MM.1S (cell line): Measurements from ENCODE around the gene GHITM.

Experiments used
- EZH2 ChIP-seq: fragments of 300-600 bp; sonication (generic); optimal IDR thresholded peaks from 2 replicates; pipeline ENCODE3; 2017; ENCODE audit warnings: low read depth, mild to moderate bottlenecking, antibody characterized with exemption, low read length, mixed read lengths
- TF ChIP-seq, protein P1 (sequence below): fragments of 300-600 bp; sonication (generic); IDR thresholded peaks from 2 replicates; pipeline ENCODE4 v1.5.1; 2016; ENCODE audit warnings: antibody characterized with exemption, low read length, mixed read lengths

DNA sequence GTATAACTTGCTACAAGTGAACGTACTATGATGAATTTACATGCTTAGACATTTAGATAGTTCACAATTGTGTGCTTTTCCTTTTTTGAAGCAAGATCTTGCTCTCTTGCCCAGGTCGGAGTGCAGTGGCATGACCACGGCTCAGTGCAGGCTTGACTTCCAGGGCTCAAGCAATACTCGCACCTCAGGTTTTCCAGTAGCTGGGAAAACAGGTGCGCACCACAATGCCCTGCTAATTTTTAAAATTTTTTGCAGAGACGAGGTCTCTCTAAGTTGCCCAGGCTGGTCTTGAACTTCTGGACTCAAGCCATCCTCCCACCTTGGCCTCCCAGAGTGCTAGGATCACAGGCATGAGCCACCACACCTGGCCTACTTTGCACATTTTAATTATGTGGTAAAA lies 36.1 kb downstream of the GHITM start:
- TF ChIP-seq, protein P1, sequence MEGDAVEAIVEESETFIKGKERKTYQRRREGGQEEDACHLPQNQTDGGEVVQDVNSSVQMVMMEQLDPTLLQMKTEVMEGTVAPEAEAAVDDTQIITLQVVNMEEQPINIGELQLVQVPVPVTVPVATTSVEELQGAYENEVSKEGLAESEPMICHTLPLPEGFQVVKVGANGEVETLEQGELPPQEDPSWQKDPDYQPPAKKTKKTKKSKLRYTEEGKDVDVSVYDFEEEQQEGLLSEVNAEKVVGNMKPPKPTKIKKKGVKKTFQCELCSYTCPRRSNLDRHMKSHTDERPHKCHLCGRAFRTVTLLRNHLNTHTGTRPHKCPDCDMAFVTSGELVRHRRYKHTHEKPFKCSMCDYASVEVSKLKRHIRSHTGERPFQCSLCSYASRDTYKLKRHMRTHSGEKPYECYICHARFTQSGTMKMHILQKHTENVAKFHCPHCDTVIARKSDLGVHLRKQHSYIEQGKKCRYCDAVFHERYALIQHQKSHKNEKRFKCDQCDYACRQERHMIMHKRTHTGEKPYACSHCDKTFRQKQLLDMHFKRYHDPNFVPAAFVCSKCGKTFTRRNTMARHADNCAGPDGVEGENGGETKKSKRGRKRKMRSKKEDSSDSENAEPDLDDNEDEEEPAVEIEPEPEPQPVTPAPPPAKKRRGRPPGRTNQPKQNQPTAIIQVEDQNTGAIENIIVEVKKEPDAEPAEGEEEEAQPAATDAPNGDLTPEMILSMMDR: no peak
- no peak for TF ChIP-seq EZH2
